SK-N-SH (cell line): ENCODE measurements around the gene ATXN10.

Source experiments
- JUND ChIP-seq: IDR thresholded peaks from 2 replicates; pipeline ENCODE4 v1.4.0; 2012
- TF ChIP-seq, protein P1 (sequence below): fragments of 200-600 bp; sonication (generic); IDR thresholded peaks from 2 replicates; pipeline ENCODE4 v1.6.1; 2017; ENCODE audit warnings: antibody characterized with exemption, mild to moderate bottlenecking, moderate library complexity

DNA sequence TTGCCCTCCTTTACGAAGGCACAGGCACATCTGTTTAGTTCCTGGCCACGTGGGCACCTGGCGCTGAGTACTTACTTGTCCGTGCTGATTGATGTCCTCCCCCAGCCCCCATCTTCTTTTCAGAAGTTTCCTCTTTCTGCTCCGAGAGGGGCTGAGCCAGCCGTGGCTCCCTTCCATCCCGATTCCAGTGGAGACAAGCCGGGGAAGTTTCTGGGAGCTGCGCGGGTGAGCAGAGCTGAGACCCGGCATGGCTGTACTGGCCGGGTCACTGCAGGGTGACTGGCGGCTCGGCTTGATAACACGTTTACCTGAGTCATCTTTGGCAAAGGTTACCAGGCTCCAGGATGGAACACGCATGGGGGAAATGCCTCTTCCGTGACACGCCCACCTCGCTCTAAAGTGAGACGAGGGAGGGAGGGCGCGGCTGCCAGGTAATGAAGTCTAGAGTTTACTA, 45.4 kb upstream of the ATXN10 start:
- TF ChIP-seq, protein P1, sequence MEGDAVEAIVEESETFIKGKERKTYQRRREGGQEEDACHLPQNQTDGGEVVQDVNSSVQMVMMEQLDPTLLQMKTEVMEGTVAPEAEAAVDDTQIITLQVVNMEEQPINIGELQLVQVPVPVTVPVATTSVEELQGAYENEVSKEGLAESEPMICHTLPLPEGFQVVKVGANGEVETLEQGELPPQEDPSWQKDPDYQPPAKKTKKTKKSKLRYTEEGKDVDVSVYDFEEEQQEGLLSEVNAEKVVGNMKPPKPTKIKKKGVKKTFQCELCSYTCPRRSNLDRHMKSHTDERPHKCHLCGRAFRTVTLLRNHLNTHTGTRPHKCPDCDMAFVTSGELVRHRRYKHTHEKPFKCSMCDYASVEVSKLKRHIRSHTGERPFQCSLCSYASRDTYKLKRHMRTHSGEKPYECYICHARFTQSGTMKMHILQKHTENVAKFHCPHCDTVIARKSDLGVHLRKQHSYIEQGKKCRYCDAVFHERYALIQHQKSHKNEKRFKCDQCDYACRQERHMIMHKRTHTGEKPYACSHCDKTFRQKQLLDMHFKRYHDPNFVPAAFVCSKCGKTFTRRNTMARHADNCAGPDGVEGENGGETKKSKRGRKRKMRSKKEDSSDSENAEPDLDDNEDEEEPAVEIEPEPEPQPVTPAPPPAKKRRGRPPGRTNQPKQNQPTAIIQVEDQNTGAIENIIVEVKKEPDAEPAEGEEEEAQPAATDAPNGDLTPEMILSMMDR = no peak
- TF ChIP-seq JUND = no peak
